HTR-8/SVneo (cell line): ENCODE results near the gene KRTAP22-2.

Experiments used
- DNase-seq: peaks from one replicate; pipeline ENCODE4 v3.0.0; 2011; ENCODE audit warnings: low spot score, mixed read lengths; ENCODE audit not compliant: insufficient read length
- FAIRE-seq: peaks from 2 replicates; lab custom pipeline; 2011; peaks lifted over from hg19 to GRCh38; lab: Jason Lieb, UNC

Gene KRTAP22-2

DNA sequence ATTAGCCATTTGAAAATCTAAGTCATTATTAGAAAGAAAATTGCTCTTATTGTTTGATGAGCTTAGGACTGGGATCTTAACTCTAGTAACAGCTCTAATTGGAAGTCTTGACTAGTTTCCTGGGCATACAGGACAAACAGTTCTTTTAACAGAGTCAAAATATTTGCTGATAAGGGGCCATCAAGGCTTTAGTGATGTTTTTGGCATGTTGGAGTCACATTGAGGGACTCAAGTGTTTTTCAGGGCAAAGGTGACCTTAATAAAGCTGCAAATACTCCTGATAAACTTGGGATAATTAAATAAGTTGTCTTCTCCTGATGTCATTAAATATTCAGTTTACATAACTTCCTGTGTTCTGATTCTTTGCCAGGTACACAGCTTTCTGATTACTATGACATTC, 22.6 kb downstream of the KRTAP22-2 start:
- no peak for FAIRE-seq
- DNase-seq, result no peak

DNA sequence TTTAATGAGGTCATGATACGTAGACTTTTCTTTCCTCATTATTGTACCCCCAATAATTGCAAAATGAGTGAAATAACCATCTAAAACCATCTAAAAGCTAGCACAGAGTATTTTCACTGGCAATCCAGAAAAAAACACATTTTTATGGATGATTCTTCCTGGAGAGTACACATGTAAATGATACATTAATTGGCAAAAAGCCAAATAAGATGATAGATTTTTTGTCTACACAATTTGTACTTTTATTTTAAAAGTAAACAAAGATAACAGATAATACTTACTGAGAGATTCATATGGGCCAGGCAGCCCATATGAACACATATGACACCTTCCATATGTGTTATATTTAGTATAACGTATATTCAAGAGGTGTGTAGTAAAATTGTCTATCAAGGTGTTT, 26.6 kb downstream of the KRTAP22-2 start:
- FAIRE-seq (no peak), DNase-seq (no peak)

DNA sequence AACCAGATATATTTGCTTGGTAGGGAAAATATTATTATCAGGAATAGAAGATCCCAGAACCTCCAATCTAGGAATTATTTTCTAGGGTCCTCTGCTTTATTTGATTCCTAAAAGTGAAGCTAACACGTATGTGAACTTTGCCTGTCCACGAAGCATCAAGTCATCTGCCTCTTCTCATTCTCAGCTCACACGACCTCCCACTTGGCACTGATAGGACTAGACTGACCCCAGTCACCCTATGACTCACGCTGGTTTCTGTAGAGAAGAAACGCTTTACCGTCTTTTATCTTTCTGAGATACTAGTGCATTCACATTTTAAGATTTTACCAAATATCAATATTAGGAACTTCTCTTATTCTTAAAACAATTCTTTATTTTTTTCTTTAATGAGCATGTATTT, 27.1 kb downstream of the KRTAP22-2 start:
- DNase-seq, result no peak
- FAIRE-seq, result no peak

DNA sequence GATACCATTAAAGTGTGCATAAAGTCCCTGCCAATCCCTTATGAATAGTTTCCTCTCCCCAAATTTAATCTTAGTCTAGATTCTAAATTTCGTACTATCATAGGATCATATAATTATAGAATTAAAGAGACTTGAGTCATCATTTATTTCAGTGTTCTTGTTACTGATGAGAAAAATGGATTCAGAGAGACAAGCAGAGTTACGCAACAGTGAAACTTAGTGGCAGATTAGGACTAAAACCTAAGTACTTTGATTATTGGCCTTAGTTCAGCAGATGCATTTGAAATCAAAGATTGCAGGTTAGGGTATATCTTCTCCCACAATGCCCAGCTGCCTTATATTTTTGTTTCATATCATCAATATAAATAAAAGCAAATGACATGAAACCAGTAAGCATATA, 28.2 kb downstream of the KRTAP22-2 start:
- DNase-seq, result no peak
- no peak for FAIRE-seq

DNA sequence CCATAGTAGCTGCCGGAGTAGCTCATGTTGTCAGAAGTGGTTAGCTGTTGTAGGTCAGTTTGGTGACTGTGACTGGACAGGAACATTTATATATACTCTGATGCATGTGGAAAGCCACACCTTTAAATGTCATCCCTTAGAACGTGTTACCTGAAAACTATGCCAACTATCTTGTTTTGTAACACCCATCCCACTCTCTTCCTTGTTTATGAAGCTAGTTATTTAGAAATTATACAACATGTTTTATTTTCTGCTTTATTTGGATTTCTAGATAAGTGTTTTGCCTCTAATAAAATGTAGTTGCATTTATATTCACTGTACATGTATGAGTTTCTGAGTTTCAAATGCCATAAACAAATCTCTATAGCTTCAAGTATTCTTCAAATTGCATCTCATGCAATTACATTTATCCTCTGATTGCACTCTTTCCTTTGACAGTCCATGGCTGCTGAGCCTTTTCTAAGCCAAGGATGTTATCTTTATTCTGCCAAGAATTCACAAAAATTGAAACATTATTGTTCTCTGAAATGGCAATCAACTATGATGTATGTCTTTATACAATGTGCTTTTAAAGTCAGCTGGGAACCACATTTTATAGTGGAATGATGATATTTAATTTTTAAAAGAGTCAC, 28.8 kb downstream of the KRTAP22-2 start, which contains the start of gene KRTAP19-7:
KRTAP19-7 (minus strand) TSS at position 51 of the 632 bp plus-strand sequence; CDS start at position 26, 25 bp downstream.
- DNase-seq, result no peak
- FAIRE-seq, result no peak

DNA sequence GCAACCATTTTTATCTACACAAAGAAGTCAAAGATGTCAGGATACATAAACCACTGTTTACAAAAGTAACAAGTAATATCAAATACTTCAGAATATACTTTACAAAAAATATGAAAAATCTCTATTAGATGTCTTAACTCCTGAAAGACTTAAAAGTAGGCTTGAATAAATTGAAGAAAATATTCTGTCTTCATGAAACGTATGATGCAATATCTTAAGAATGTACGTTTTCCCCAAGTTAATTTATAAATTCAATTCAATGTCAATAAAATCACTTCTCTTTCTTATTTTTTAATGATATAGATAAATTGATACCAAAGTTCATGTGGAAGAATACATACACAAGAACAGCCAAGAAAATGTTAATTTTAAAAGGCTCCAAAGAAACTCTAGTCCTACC, 35.1 kb downstream of the KRTAP22-2 start:
- DNase-seq, result no peak
- no peak for FAIRE-seq

DNA sequence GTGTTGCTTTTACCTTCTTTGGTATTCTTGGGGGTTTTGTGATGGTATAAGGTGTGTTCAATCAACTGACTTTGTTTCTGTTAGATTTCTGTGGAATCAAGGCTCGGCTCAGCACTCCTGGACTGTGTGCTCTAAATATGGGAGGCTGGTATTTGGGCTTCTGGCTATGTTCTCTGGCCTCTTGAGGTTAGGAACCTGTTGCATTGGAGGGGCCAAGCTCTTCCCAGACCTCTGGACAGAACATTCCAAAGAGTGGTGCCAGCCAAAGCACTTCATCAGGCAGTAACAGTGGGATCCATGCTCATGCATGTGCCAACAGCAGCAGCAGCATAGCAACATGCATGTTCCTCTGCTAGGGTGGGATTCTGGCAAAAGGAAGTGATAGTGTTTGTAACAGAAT, 37.4 kb downstream of the KRTAP22-2 start:
- DNase-seq, result no peak
- no peak for FAIRE-seq

DNA sequence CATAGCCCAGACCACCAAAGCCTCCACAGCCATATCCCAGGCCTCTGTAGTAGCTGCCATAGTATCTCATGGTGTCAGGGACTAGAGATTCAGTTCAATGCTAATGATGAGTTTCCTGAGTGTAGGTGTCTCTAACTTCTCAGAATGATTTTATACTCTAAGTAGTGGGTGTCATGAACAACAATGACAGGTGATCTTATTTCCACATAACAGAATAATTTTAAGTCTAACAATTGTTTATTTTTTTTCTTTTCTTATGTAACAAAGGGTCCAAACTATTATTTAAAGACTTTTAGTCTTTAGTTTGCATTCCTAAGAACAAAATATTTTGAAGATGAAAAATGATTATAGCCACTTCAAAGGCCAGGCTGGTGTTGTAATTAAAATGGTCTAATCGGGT, 48.4 kb downstream of the KRTAP22-2 start, which contains the start of gene KRTAP19-6:
KRTAP19-6 (minus strand) TSS at position 101 of the 400 bp plus-strand sequence; CDS start at position 70, 31 bp downstream.
- no peak for FAIRE-seq
- no peak for DNase-seq
